HG03571 (cell line): ENCODE results near the gene PRODH.
"Not testable (repeated sequence)": the region's sequence is repeated elsewhere in the genome, so short reads cannot be mapped to it uniquely, and the experiment has no call there.

Experiments
- ATAC-seq: cut with Tn5 transposase; IDR thresholded peaks from one replicate; pipeline ENCODE4 v1.9.1; 2021; ENCODE audit not compliant: unreplicated experiment

Gene PRODH

GRCh38 chr22:18968011-18968749 lies 32.1 kb upstream of the PRODH start:
- no peak for ATAC-seq

- not testable (repeated sequence) for ATAC-seq
Measured at GRCh38 chr22:18967391-18968010, 31.4 kb upstream of the PRODH start.

- ATAC-seq, result no peak
Measured at GRCh38 chr22:18966748-18967147, 30.7 kb upstream of the PRODH start.

GRCh38 chr22:18965526-18966421 lies 29.7 kb upstream of the PRODH start:
- no peak for ATAC-seq

- ATAC-seq, result not testable (repeated sequence)
Measured at GRCh38 chr22:18964501-18965265, 28.6 kb upstream of the PRODH start.

- not testable (repeated sequence) for ATAC-seq
Measured at GRCh38 chr22:18964051-18964450, 28.0 kb upstream of the PRODH start.

GRCh38 chr22:18962308-18962635 lies 26.2 kb upstream of the PRODH start:
- ATAC-seq, result no peak

GRCh38 chr22:18961632-18962307 lies 25.7 kb upstream of the PRODH start:
- ATAC-seq, result not testable (repeated sequence)

- ATAC-seq, result not testable (repeated sequence)
Measured at GRCh38 chr22:18961201-18961600, 25.1 kb upstream of the PRODH start.

- not testable (repeated sequence) for ATAC-seq
Measured at GRCh38 chr22:18960166-18960820, 24.2 kb upstream of the PRODH start.

GRCh38 chr22:18959741-18960140 lies 23.6 kb upstream of the PRODH start:
- not testable (repeated sequence) for ATAC-seq

- not testable (repeated sequence) for ATAC-seq
Measured at GRCh38 chr22:18959266-18959665, 23.2 kb upstream of the PRODH start.

GRCh38 chr22:18958738-18959137 lies 22.6 kb upstream of the PRODH start:
- not testable (repeated sequence) for ATAC-seq

GRCh38 chr22:18958321-18958705 lies 22.2 kb upstream of the PRODH start:
- ATAC-seq, result not testable (repeated sequence)

- not testable (repeated sequence) for ATAC-seq
Measured at GRCh38 chr22:18957621-18958320, 21.7 kb upstream of the PRODH start.

- not testable (repeated sequence) for ATAC-seq
Measured at GRCh38 chr22:18956956-18957355, 20.9 kb upstream of the PRODH start.

GRCh38 chr22:18956121-18956895 lies 20.2 kb upstream of the PRODH start:
- not testable (repeated sequence) for ATAC-seq

- ATAC-seq, result no peak
Measured at GRCh38 chr22:18955696-18956095, 19.6 kb upstream of the PRODH start.
